HAP-1 (cell line): ENCODE data around the gene MKRN2.
"Not testable (repeated sequence)": the region's sequence is repeated elsewhere in the genome, so short reads cannot be mapped to it uniquely, and the experiment has no call there.

ENCODE experiments used
- DNase-seq, 2 experiments: peaks; one replicate each; pipeline ENCODE4 v3.0.0-alpha.2; 2016 to 2020; ENCODE audit warnings: low spot score in 2 of 2
- H3K27me3 ChIP-seq: fragments of 250-450 bp; sonication (Bioruptor Pico); 2 replicates; pipeline ENCODE4 v1.5.1; 2020; ENCODE audit warnings: low read depth, mild to moderate bottlenecking, moderate library complexity
- H3K36me3 ChIP-seq: fragments of 250-450 bp; sonication (Bioruptor Pico); replicated peaks from 2 replicates; pipeline ENCODE4 v1.5.1; 2020; ENCODE audit warnings: mild to moderate bottlenecking
- H3K4me1 ChIP-seq: fragments of 250-450 bp; sonication (Bioruptor Pico); 2 replicates; pipeline ENCODE4 v1.5.1; 2020; ENCODE audit warnings: mild to moderate bottlenecking
- H3K4me3 ChIP-seq: fragments of 250-450 bp; sonication (Bioruptor Pico); 2 replicates; pipeline ENCODE4 v1.5.1; 2020; ENCODE audit warnings: mild to moderate bottlenecking, moderate library complexity
- H3K9me3 ChIP-seq: fragments of 250-450 bp; sonication (Bioruptor Pico); 2 replicates; pipeline ENCODE4 v1.5.1; 2020; ENCODE audit warnings: mild to moderate bottlenecking, moderate library complexity
- in situ Hi-C: fragments of 300-500 bp; cut with MboI; formaldehyde crosslinking; loops from 3 replicates; pipeline ENCODE4 v1.14.3; 2020; ENCODE audit warnings: low sequenced_read_pairs, inconsistent platforms, mixed read lengths

MKRN2 gene

GRCh38 chr3:12536423-12536822 lies 20.5 kb upstream of the MKRN2 start:
- H3K36me3 ChIP-seq, result peaks cover 17% of the 10 kb centered on the region
- no peaks in the 10 kb centered on the region for H3K4me1 ChIP-seq
- no peak for DNase-seq
- no peak overlapping the region for H3K4me3 ChIP-seq
- no peaks in the 10 kb centered on the region for H3K27me3 ChIP-seq
- in situ Hi-C loops, result no loop called here
- H3K9me3 ChIP-seq, result no peaks in the 10 kb centered on the region

- no peak for DNase-seq
- H3K36me3 ChIP-seq, result no peaks in the 10 kb centered on the region
- H3K4me3 ChIP-seq, result no peak overlapping the region
- H3K4me1 ChIP-seq, result no peaks in the 10 kb centered on the region
- no peaks in the 10 kb centered on the region for H3K9me3 ChIP-seq
- no peaks in the 10 kb centered on the region for H3K27me3 ChIP-seq
- in situ Hi-C loops, result no loop called here
These were observed 15.3 kb upstream of the MKRN2 start for GRCh38 chr3:12541625-12542024.

- H3K4me3 ChIP-seq, H3K4me1 ChIP-seq, H3K27me3 ChIP-seq, H3K36me3 ChIP-seq, in situ Hi-C loops, DNase-seq, H3K9me3 ChIP-seq: not testable (repeated sequence)
These were observed 13.4 kb upstream of the MKRN2 start for GRCh38 chr3:12543497-12543896.

- no peaks in the 10 kb centered on the region for H3K9me3 ChIP-seq
- H3K4me1 ChIP-seq, result no peaks in the 10 kb centered on the region
- H3K27me3 ChIP-seq, result no peaks in the 10 kb centered on the region
- no peak for DNase-seq
- in situ Hi-C loops, result no loop called here
- no peak overlapping the region for H3K4me3 ChIP-seq
- no peaks in the 10 kb centered on the region for H3K36me3 ChIP-seq
These were observed 12.0 kb upstream of the MKRN2 start for GRCh38 chr3:12544652-12545472.

- in situ Hi-C loops, result no loop called here
These were observed 11.5 kb upstream of the MKRN2 start, which contains the start of gene MKRN2OS for GRCh38 chr3:12545473-12545791. TSS of gene MKRN2OS (minus strand) at chr3:12545499. CDS start at chr3:12545464, 35 bp downstream.

GRCh38 chr3:12549971-12550760 lies 6.7 kb upstream of the MKRN2 start:
- H3K27me3 ChIP-seq, result no peaks in the 10 kb centered on the region
- H3K36me3 ChIP-seq, result no peaks in the 10 kb centered on the region
- in situ Hi-C loops, result no loop called here
- no peaks in the 10 kb centered on the region for H3K9me3 ChIP-seq
- no peak overlapping the region for H3K4me3 ChIP-seq
- no peak for DNase-seq
- H3K4me1 ChIP-seq, result peaks cover 4% of the 10 kb centered on the region; the same call in 1 of the 2 replicates

More at GRCh38 chr3:12545473-12545791, 11.5 kb upstream of the MKRN2 start, which contains the start of gene MKRN2OS:
- H3K27me3 ChIP-seq, result no peaks in the 10 kb centered on the region
- no peak within 1 kb of the TSS for H3K4me3 ChIP-seq
- H3K4me1 ChIP-seq, result no peaks in the 10 kb centered on the region
- no peak for DNase-seq
- no peaks in the 10 kb centered on the region for H3K36me3 ChIP-seq
- H3K9me3 ChIP-seq, result no peaks in the 10 kb centered on the region

- H3K4me3 ChIP-seq, result peak overlapping the region; percentile 29
These were observed 2.9 kb upstream of the MKRN2 start for GRCh38 chr3:12553921-12554391.

GRCh38 chr3:12556314-12556689 lies 585 bp upstream of the MKRN2 start:
- H3K4me1 ChIP-seq, result peaks cover 29% of the 10 kb centered on the region
- no peaks in the 10 kb centered on the region for H3K9me3 ChIP-seq
- no peaks in the 10 kb centered on the region for H3K27me3 ChIP-seq
- peaks cover 5% of the 10 kb centered on the region for H3K36me3 ChIP-seq
- no peak for DNase-seq
- in situ Hi-C loops, result no loop called here
- H3K4me3 ChIP-seq, result peak overlapping the region; percentile 95

More at GRCh38 chr3:12553921-12554391, 2.9 kb upstream of the MKRN2 start:
- Histone ChIP-seq H3K9me3 (no peaks in the 10 kb centered on the region), H3K4me1 (peaks cover 16% of the 10 kb centered on the region), H3K36me3 (peaks cover 5% of the 10 kb centered on the region), H3K27me3 (no peaks in the 10 kb centered on the region)
- in situ Hi-C loops, result no loop called here
- DNase-seq, result peak; percentile 50 to 57

GRCh38 chr3:12557473-12558100 lies 700 bp downstream of the MKRN2 start:
- Histone ChIP-seq H3K4me1 (peaks cover 39% of the 10 kb centered on the region), H3K4me3 (peak overlapping the region; percentile 95), H3K36me3 (peaks cover 5% of the 10 kb centered on the region), H3K9me3 (no peaks in the 10 kb centered on the region), H3K27me3 (no peaks in the 10 kb centered on the region)
- peak in 1 of 2 experiments; percentile 20 for DNase-seq
- in situ Hi-C loops, result no loop called here

- Histone ChIP-seq H3K36me3 (peaks cover 5% of the 10 kb centered on the region), H3K4me3 (peak overlapping the region; percentile 95), H3K9me3 (no peaks in the 10 kb centered on the region), H3K27me3 (no peaks in the 10 kb centered on the region), H3K4me1 (peaks cover 42% of the 10 kb centered on the region)
- peak; percentile 45 to 58 for DNase-seq
- in situ Hi-C loops, result no loop called here
These were observed 1.8 kb downstream of the MKRN2 start for GRCh38 chr3:12558706-12559105.

GRCh38 chr3:12559520-12559919 lies 2.6 kb downstream of the MKRN2 start:
- Histone ChIP-seq H3K4me1 (peaks cover 47% of the 10 kb centered on the region), H3K4me3 (no peak overlapping the region), H3K27me3 (no peaks in the 10 kb centered on the region), H3K36me3 (peaks cover 5% of the 10 kb centered on the region), H3K9me3 (no peaks in the 10 kb centered on the region)
- no peak for DNase-seq
- in situ Hi-C loops, result no loop called here

- Histone ChIP-seq H3K36me3 (peaks cover 5% of the 10 kb centered on the region), H3K9me3 (no peaks in the 10 kb centered on the region), H3K4me3 (no peak overlapping the region), H3K4me1 (peaks cover 54% of the 10 kb centered on the region), H3K27me3 (no peaks in the 10 kb centered on the region)
- in situ Hi-C loops, result no loop called here
- no peak for DNase-seq
These were observed 3.8 kb downstream of the MKRN2 start for GRCh38 chr3:12560505-12561190.

GRCh38 chr3:12561397-12561796 lies 4.5 kb downstream of the MKRN2 start:
- no peak overlapping the region for H3K4me3 ChIP-seq
- no peaks in the 10 kb centered on the region for H3K27me3 ChIP-seq
- no peaks in the 10 kb centered on the region; the same call in 1 of the 2 replicates for H3K9me3 ChIP-seq
- DNase-seq, result peak in 1 of 2 experiments; percentile 30
- H3K4me1 ChIP-seq, result peaks cover 51% of the 10 kb centered on the region
- in situ Hi-C loops, result no loop called here
- H3K36me3 ChIP-seq, result peaks cover 5% of the 10 kb centered on the region
